GM23248 (cell line): ENCODE measurements around the gene GNG8.

Source experiments
- EZH2 ChIP-seq: fragments of 200-600 bp; sonication (generic); IDR thresholded peaks from 2 replicates; pipeline ENCODE4 v1.6.1; 2018; ENCODE audit warnings: antibody characterized with exemption, mild to moderate bottlenecking; ENCODE audit not compliant: insufficient read depth, poor library complexity, severe bottlenecking
- EZH2phosphoT487 ChIP-seq: fragments of 200-600 bp; sonication (generic); IDR thresholded peaks from 2 replicates; pipeline ENCODE4 v1.6.1; 2018; ENCODE audit warnings: antibody characterized with exemption, moderate library complexity, mild to moderate bottlenecking, low read depth; ENCODE audit not compliant: insufficient read depth

- TF ChIP-seq EZH2phosphoT487: no peak
- TF ChIP-seq EZH2: no peak
Measured at GRCh38 chr19:46668662-46669061, 32.7 kb upstream of the GNG8 start.
